ENCODE results near the gene CSNK1G1.
A peak's percentile ranks its signal among the peaks of the same experiment; 100 is the strongest.
"Not testable (repeated sequence)": the region's sequence is repeated elsewhere in the genome, so short reads cannot be mapped to it uniquely, and the experiment has no call there.

The CSNK1G1 gene

GRCh38 chr15:64355944-64356709 is at the start of gene CSNK1G1:
TSS of gene CSNK1G1 (minus strand) at chr15:64356173. CDS start at chr15:64300499, 55,674 bp downstream.
- DNase-seq = peak; percentile 92
- Mint-ChIP-seq H3K4me3 (peak within 1 kb of the TSS; percentile 85), H3K27me3 (no peaks in the 10 kb centered on the region), H3K4me1 (peaks cover 17% of the 10 kb centered on the region), H3K9me3 (no peaks in the 10 kb centered on the region), H3K36me3 (ENCODE audit: low read depth) (peaks cover 5% of the 10 kb centered on the region), H3K27ac (peak within 1 kb of the TSS; percentile 89)
- peak; percentile 99 for ATAC-seq

- H3K27me3 Mint-ChIP-seq = no peaks in the 10 kb centered on the region
- no peaks in the 10 kb centered on the region for H3K4me1 Mint-ChIP-seq
- H3K9me3 Mint-ChIP-seq = no peaks in the 10 kb centered on the region
- no peak overlapping the region for H3K4me3 Mint-ChIP-seq
- ATAC-seq (no peak), DNase-seq (no peak)
- H3K27ac Mint-ChIP-seq = no peak overlapping the region
- H3K36me3 Mint-ChIP-seq (ENCODE audit: low read depth) = peaks cover 34% of the 10 kb centered on the region
Observed at GRCh38 chr15:64400583-64400982, 44.6 kb upstream of the CSNK1G1 start.

DNA sequence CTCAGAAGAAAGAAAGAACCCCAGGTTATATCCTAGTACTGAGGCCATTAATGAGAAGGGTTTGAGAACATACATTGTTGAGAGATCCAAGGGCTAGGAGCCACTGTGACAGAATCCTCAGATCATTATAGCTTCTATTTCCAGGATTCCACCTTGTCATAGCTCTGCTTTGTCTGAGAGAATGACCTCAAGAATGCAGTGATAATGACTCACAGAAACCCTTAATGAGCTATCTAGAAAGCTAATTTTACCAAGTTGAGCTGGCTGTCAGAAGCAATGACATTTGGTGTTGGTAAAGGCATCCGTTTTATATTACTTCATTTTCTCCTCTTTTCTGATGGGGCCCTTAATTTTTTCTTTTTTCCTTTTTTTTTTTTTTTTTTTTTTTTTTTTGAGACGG is 42.6 kb upstream of the CSNK1G1 start:
- Mint-ChIP-seq H3K27me3 (no peaks in the 10 kb centered on the region), H3K4me3 (no peak overlapping the region), H3K4me1 (peaks cover 4% of the 10 kb centered on the region), H3K27ac (no peak overlapping the region), H3K36me3 (ENCODE audit: low read depth) (peaks cover 43% of the 10 kb centered on the region), H3K9me3 (no peaks in the 10 kb centered on the region)
- ATAC-seq = no peak
- no peak for DNase-seq

DNA sequence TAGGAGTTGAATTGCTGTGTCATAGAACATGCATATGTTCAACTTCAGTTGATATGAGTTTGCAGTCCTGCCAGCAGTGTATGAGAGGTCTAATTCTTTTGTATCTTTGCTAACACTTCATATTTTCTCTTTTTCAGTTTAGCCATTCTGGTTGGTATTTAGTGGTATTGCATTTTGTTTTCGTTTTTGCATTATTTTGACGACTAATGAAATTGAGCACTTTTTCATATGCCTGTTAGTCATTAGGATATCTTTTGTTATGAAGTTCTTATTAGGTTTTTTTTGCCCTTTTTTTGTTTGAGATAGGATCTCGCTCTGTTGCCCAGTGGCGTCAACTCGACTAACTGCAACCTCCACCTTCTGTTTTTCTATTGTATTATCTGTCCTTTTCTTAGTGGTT is 40.8 kb upstream of the CSNK1G1 start:
- H3K27me3 Mint-ChIP-seq = no peaks in the 10 kb centered on the region
- no peak overlapping the region for H3K4me3 Mint-ChIP-seq
- H3K9me3 Mint-ChIP-seq = no peaks in the 10 kb centered on the region
- H3K27ac Mint-ChIP-seq = peak overlapping the region; percentile 60
- peaks cover 4% of the 10 kb centered on the region for H3K4me1 Mint-ChIP-seq
- ATAC-seq (no peak), DNase-seq (no peak)
- H3K36me3 Mint-ChIP-seq (ENCODE audit: low read depth) = peaks cover 42% of the 10 kb centered on the region

DNA sequence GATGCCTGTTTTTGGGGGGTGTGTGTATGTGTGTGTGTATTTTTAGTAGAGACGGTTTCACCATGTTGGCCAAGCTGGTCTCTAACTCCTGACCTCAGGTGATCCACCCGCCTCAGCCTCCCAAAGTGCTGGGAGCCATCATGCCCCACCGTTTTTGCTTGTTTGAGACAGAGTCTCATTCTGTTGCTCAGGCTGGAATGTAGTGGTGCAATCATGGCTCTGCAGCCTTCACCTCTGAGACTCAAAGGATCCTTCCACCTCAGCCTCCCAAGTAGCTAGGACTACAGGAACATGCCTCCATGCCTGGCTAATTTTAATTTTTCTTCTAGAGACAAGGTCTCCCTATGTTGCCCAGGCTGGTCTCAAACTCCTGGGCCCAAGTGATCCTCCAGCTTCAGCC is 36.5 kb upstream of the CSNK1G1 start:
- H3K27me3 Mint-ChIP-seq, DNase-seq, H3K9me3 Mint-ChIP-seq, H3K4me3 Mint-ChIP-seq, H3K27ac Mint-ChIP-seq, ATAC-seq: not testable (repeated sequence)
- H3K4me1 Mint-ChIP-seq = peaks cover 19% of the 10 kb centered on the region
- H3K36me3 Mint-ChIP-seq (ENCODE audit: low read depth) = peaks cover 29% of the 10 kb centered on the region

- H3K4me1 Mint-ChIP-seq = peaks cover 24% of the 10 kb centered on the region
- H3K4me3 Mint-ChIP-seq = peak overlapping the region; percentile 98
- H3K27ac Mint-ChIP-seq = peak overlapping the region; percentile 1
- no peaks in the 10 kb centered on the region for H3K27me3 Mint-ChIP-seq
- ATAC-seq = no peak
- no peak for DNase-seq
- H3K36me3 Mint-ChIP-seq (ENCODE audit: low read depth) = peaks cover 8% of the 10 kb centered on the region
- no peaks in the 10 kb centered on the region for H3K9me3 Mint-ChIP-seq
Observed at GRCh38 chr15:64389036-64389435, 33.1 kb upstream of the CSNK1G1 start.

DNA sequence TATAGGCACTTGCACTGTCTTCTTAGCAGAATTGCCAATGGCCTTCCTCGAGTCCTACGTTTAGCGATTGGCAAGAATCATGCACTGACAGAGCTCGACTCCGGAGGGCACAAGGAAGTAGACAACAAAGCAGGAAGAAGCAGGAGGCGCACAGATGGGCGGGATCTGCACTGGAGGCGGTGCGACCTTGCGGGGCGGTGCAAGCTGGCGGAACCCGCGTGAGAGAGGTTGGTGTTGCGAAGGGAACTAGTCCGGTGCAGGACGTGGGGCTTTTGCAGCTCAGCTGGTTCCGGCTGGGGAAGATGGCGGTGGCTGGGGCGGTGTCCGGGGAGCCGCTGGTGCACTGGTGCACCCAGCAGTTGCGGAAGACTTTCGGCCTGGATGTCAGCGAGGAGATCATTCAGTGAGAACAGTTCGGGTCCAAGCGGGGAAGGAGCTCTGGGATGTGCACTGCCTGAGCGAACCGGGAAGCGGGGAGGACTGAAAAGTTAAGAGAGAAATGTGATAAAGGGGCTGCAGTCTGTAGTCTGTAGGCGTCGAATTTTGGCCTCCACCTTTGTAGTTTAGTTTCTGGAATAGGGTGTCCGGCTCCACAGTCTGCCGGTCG is 31.7 kb upstream of the CSNK1G1 start, which contains the start of gene TRIP4:
Gene TRIP4 (plus strand): TSS at position 275 of the 607 bp plus-strand sequence. CDS start 28 bp downstream, at position 303.
- H3K9me3 Mint-ChIP-seq = no peaks in the 10 kb centered on the region
- H3K27ac Mint-ChIP-seq = peak within 1 kb of the TSS; percentile 90
- ATAC-seq (peak; percentile 100), DNase-seq (peak; percentile 95)
- H3K27me3 Mint-ChIP-seq = no peaks in the 10 kb centered on the region
- H3K4me3 Mint-ChIP-seq = peak within 1 kb of the TSS; percentile 98
- H3K4me1 Mint-ChIP-seq = peaks cover 22% of the 10 kb centered on the region
- peaks cover 3% of the 10 kb centered on the region for H3K36me3 Mint-ChIP-seq (ENCODE audit: low read depth)

GRCh38 chr15:64386291-64386690 is 30.3 kb upstream of the CSNK1G1 start:
- Mint-ChIP-seq H3K4me3 (no peak overlapping the region), H3K4me1 (peaks cover 30% of the 10 kb centered on the region), H3K9me3 (no peaks in the 10 kb centered on the region), H3K27me3 (no peaks in the 10 kb centered on the region), H3K36me3 (ENCODE audit: low read depth) (peaks cover 5% of the 10 kb centered on the region), H3K27ac (no peak overlapping the region)
- ATAC-seq (no peak), DNase-seq (no peak)

DNA sequence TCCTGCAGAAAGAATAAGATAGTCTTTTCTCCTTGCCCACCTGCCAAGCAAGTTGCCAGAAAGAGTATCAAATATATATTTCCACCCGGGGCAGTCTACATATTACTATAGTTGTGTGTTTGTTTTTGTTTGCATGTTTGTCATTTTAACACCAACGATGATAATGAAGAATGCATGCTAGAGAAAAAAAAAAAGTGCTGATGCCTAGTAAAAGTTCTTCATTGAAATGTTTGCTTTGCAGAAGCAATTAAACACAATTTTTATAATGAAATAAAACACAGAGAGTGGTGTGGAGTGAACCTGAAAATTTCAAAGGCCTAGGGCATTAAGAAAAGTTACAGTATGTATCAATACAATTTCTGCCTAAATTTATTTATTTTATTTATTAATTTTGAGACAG is 27.8 kb upstream of the CSNK1G1 start:
- ATAC-seq (no peak), DNase-seq (no peak)
- Mint-ChIP-seq H3K4me3 (no peak overlapping the region), H3K27me3 (no peaks in the 10 kb centered on the region), H3K27ac (no peak overlapping the region), H3K36me3 (ENCODE audit: low read depth) (peaks cover 19% of the 10 kb centered on the region), H3K9me3 (no peaks in the 10 kb centered on the region), H3K4me1 (peaks cover 36% of the 10 kb centered on the region)

DNA sequence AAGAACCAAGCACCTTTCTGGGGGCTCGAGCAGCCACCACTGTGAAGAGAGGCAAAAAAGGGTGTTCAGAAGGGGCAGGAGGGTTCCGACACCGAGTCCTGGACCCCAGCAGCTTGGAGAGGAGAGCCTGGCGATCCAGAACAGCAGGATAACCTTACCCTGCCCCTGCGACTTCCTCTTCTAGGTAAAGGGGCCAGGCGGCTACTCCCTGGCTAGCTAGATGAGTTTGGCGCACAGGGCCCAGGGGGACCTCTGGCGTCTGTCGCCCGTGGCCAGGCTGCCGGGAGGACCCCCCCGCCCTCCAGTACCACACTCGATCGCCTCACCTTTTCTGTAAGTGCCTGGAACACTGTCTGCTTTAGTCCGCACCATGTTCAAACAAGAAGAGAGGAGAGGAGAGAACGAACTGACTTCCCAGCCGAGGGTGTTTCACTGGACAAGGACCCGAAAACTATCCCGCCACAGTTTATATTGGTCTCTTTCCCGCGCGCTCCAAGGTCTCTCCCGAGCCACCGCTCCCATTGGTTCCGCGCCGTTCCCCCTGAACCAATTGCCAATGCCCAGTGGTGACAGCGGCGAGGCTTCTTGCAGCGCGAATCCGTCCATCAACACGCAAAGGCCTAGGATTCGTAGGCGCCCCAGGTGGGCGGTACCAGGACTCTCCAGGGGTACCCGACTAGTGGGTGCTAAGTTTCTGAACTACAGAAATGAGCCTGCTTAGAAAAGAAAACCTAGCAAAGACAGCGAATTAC is 25.2 kb upstream of the CSNK1G1 start, which contains the start of gene PCLAF:
Gene PCLAF (minus strand): TSS at position 442 of the 752 bp plus-strand sequence. CDS start 70 bp downstream, at position 372.
- peak; percentile 100 for ATAC-seq
- DNase-seq = peak; percentile 94
- H3K27me3 Mint-ChIP-seq = no peaks in the 10 kb centered on the region

GRCh38 chr15:64380130-64380870 is 24.3 kb upstream of the CSNK1G1 start:
- peak overlapping the region; percentile 96 for H3K4me3 Mint-ChIP-seq
- H3K27ac Mint-ChIP-seq = peak overlapping the region; percentile 52
- DNase-seq, H3K27me3 Mint-ChIP-seq, H3K9me3 Mint-ChIP-seq, ATAC-seq: not testable (repeated sequence)
- H3K4me1 Mint-ChIP-seq = peaks cover 20% of the 10 kb centered on the region
- peaks cover 28% of the 10 kb centered on the region for H3K36me3 Mint-ChIP-seq (ENCODE audit: low read depth)

More for the DNA sequence above, 25.2 kb upstream of the CSNK1G1 start, which contains the start of gene PCLAF:
- Mint-ChIP-seq H3K4me1 (peaks cover 23% of the 10 kb centered on the region), H3K4me3 (peak within 1 kb of the TSS; percentile 96), H3K9me3 (no peaks in the 10 kb centered on the region), H3K27ac (peak within 1 kb of the TSS; percentile 94), H3K36me3 (ENCODE audit: low read depth) (peaks cover 23% of the 10 kb centered on the region)

DNA sequence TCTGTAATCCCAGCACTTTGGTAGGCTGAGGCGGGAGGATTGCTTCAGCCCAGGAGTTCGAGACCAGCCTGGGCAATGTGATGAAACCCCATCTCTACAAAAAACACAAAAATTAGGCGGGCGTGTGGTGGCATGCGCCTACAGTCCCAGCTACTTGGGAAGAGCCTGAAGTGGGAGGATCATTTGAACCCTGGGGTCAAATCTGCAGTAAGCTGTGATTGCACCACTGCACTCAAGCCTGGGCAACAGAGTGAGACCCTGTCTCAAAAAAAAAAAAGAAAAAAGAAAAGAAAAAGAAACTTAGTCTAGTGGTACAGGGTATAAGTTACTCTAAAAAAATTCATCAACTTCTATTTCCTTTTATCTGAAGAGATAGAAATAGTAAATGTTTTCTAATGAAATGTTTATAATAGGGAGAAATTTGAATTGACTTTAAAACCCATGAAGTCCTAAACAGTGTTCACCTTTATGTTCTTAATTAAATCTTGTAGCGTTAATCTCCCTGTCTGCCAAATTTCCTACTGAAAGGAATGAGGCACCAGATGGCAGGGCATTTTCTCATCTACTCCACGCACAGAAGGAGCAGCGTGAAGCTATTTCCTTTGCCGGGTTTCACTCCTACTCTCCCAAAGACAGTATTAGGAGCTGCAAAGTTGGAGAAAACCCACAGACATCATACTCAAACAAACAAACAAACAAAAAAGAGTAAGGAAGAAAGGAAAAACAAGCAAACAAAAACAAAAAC is 23.4 kb upstream of the CSNK1G1 start:
- DNase-seq (no peak), ATAC-seq (no peak)
- H3K4me3 Mint-ChIP-seq = peak overlapping the region; percentile 96
- H3K4me1 Mint-ChIP-seq = peaks cover 20% of the 10 kb centered on the region
- H3K27me3 Mint-ChIP-seq = no peaks in the 10 kb centered on the region
- peaks cover 30% of the 10 kb centered on the region for H3K36me3 Mint-ChIP-seq (ENCODE audit: low read depth)
- H3K27ac Mint-ChIP-seq = no peak overlapping the region
- no peaks in the 10 kb centered on the region for H3K9me3 Mint-ChIP-seq

- Mint-ChIP-seq H3K4me1 (peaks cover 4% of the 10 kb centered on the region), H3K4me3 (no peak overlapping the region)
Observed at GRCh38 chr15:64373360-64373759, 17.4 kb upstream of the CSNK1G1 start.

More at GRCh38 chr15:64373360-64373759, 17.4 kb upstream of the CSNK1G1 start:
- H3K36me3 Mint-ChIP-seq (ENCODE audit: low read depth) = peaks cover 41% of the 10 kb centered on the region
- no peak overlapping the region for H3K27ac Mint-ChIP-seq
- ATAC-seq = peak; percentile 20
- no peaks in the 10 kb centered on the region for H3K9me3 Mint-ChIP-seq
- H3K27me3 Mint-ChIP-seq = no peaks in the 10 kb centered on the region
- no peak for DNase-seq

Measured in activated naive CD8-positive, alpha-beta T cell treated with anti-CD3 and anti-CD28 coated beads, Interleukin-2, amount 50 U/mL, for 24 hours (primary cell).